SIG-M5 treated with dmso at 0.1 percent for 504 hours (cell line): ENCODE measurements around the gene PZP.

ENCODE experiments used
- DNase-seq: peaks from one replicate; lab custom pipeline; 2025; ENCODE audit not compliant: unreplicated experiment; lab: John Stamatoyannopoulos, UW

The PZP gene

DNA sequence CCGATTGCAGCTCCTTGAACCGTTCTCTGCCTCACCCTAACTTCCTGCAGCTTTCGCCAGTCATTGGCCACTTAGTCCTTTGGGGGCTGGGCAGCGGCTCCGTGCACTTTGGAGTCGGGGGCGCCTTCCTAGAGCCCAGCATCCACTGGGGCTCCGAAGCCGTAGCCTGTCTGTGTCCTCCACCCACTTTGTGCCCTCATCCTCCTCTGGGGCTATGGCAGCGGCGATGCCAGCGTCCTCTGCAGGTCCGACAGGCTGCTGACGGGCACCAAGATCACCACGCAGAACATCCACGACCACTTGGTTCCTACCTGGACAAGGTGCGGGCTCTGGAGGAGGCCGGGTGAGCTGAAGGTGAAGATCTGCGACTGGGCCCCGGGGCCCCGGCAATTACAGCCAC, 80.7 kb downstream of the PZP start:
- DNase-seq, result no peak

DNA sequence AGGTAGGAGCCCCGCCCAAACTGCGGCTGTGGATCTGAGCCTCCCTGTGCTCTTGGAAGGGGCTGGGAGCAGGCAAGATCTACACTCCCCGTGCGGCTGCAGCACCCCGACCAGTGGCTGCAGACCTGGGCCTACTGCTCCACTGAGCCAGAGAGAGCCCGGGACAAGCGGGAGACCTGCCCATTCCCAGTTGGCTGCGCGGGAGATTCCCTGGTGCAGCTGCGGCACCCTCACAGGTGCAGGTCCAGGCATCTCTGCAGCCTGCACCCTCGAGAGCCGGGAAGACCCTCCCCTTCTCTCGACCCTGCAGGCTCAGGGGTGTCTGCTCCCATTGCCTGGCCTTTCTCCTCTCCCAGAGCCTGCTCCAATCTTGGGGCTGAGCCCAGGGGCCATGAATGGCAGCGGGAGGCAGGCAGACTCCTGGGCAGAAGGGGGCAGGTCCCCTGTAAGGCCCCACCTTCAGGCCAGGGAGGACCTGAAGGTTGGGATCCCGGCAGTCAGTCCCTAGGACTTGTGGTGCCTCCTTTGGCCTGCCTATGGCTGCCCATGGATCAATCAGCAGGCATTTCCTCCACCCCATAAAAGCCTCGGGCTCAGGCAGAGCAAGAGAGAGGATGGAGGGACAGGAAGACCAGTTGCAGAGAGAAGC, 83.7 kb downstream of the PZP start:
- no peak for DNase-seq

DNA sequence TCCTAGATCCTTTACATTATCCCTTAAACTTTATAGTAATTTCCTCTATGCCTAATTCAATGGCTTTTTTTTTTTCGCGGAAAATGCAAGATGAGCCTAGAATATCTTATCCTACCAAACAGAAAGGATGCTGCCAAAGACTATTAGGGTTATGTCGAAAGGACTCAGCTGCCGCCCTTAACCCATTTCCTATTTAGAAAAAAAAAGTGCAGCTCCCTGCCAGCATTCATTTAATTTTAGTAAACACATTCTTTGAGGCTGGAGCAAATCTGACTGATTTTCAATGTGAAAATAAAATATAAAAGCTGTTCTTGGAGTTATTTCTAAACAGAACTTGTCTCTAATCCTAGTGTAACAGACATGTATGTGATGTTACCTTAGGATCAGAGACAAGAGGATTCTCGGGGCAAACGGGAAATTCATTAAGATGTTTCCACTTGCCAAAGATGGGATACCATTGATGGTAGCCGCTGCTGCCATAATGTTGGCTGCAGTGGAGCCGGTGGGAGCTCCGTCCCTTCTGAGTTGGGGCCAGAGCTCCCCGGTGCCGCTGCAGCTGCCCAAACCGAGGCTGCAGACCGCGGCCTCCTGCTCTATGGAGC, 84.3 kb downstream of the PZP start:
- no peak for DNase-seq

DNA sequence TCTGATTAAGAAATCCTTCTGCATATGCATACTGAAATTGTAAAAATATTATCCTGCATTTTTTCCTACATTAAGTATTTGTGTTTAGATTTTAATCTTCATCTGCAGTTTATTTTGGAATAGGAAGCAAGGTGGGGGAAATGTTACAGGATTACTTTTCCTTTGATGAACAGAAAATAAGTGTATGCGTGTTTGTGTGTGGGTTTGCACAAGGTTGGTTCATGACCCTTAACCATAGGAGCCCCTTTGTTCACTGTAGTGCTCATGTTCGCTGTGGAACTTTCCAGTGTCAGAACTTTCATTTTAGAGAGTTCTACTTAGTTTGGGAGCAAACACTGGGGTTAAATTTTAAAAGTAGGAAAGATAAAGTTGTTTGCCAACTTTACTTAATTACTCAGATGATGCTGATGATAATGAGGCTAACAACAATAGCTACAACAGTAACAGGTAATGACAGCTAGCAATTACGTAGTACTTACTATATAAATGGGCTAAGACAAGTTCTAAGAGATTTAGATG, 86.0 kb downstream of the PZP start:
- DNase-seq, result no peak

DNA sequence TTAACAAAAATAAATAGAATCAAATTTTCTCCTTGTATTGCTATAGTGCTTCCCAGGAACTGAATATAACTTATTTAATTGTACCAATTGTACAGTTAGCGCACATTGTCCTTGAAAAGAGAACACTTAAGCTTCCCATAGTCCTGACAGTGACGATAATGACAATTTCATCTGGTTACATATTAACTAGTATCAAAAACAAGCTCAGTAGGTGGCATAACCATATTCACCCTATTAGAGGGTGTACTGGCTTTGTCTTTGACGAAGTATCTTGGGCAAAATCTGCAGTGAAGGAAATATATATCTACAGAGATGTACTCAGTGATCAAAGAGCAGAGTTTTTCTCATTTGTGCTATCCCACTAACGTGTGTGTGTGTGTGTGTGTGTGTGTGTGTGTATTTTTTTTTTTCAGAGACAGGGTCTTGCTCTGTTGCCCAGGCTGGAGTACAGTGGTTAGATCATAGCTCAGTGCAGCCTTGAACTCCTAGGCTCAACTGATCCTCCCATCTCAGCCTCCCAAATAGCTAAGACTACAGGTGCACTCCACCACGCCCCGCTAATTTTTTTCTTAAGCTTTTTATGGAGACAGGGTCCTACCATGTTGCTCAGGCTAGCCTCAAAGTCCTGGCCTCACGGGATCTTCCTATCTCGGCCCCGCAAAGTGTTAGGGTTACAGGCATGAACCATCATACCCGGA, 87.6 kb downstream of the PZP start:
- no peak for DNase-seq

DNA sequence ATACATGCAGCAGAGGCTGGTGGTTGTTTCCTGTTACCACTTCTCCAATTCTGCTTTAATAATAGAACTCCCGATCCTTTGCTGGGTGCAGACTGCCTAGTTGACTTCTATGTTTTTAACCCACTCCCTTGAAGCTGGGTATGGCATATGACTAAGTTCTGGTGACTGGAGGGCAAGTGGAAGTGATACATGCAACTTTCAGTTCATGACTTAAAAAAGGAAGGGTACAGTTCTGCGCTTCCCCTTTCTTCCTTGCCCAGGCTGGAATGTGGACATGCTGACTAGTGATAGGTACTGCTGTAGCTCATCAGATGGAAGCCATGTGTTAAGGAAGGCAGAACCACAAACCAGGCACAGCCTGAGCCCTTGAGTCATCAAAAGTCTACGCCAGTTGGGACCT, 90.0 kb downstream of the PZP start:
- peak; percentile 99 for DNase-seq

DNA sequence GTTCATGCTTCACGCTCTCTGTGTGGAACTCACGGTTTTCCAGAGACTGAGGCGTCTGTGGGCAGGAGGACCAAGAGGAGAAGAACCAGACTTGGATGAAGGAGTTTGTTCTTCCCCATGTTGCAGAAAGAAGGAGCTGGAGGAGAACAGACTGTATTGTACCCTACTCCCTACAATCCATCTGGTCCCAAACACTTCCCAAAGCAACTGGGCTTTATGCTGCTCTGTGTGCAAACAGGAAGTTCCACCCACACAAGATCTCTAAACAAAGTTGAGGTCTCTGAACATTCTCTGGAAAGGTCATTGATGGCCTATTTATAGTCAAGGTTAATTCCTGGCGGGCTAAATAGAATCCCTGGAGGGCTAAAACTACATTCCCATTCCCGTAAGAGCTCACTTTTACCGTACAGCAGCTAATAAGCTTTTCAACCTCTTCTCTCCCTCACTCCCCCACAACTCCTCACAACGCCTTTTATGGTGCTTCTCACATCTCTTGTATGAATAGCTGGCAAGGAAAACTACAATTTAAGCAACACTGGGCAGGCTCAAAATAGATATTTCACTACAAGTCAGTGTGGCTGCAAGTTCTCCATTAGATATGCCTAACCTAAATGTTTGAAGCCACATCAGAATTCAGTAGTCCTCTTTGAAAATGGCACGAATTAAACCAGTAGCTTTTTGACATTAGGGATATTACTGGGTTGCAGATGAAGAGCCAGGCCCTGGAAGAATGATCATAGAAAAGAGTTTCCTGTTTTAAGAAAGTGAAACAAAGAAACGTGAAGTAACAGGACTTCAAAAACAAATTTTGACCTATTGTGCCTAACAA, 92.2 kb downstream of the PZP start, which contains the start of gene A2M:
TSS of gene A2M (minus strand) at position 189 of the 829 bp plus-strand sequence. CDS start at position 119, 70 bp downstream.
- no peak for DNase-seq

DNA sequence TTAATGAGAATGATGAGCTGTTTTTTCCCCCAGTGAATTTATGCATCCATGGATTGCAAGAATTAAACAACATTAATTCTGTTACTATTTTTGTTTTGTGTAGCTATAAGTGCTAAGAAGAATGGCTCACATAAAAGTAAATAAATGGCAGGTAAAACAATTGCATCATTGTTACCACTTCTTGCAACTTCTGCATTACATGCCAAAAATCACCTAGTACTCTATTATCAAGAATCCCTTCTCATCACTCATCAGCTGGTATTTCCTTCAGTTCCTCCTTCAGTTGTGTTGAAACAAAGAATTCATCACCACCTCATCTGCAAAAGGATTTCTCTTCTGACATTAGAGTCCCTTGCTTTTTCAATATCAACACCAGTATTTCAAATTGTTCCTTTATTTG, 93.2 kb downstream of the PZP start:
- no peak for DNase-seq

DNA sequence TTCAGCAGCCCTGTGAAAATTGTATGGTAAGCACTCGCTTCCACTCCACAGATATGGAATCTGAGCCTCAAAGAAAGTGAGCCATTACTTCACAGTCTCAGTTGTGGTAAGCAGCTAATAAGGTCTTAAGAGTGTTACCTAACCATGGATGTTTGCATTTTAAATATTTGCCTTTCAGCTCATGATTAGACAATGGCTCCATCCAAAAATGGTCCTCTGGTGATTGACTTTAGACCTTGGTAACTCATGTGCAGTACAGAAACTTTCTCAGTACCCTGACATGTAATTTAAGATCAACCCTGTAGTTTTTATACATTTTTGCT, 94.2 kb downstream of the PZP start:
- no peak for DNase-seq

DNA sequence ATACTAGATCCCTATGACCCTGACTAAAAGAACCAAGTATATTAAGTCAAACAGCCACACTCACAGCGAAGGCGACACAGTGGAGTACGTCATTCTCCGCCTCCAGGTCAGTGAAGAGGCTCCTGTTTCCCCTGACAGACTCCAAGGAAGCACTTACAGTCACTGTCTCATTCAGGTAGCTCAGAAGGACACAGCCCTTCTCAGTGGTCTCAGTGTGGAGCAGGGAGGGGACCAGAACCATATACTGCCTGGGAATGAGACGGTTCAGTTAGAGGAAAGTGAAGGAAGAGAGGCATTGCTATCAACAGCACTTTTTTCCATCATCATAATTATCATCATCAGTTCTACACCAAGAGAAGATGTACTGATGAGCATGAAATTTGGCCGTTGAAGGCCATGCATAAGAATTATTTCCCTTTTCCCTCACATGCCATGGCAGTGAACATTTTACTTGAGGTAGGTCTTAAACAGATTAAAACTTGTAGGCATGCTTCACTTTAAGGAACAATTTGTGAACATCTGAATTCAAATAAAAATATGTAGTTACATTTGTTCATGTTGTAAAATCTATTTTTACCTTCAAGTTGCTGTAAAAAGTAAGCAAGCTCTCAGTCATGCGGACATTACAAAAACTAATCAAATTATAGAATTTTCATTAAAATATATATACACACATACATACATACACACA, 94.8 kb downstream of the PZP start:
- no peak for DNase-seq

DNA sequence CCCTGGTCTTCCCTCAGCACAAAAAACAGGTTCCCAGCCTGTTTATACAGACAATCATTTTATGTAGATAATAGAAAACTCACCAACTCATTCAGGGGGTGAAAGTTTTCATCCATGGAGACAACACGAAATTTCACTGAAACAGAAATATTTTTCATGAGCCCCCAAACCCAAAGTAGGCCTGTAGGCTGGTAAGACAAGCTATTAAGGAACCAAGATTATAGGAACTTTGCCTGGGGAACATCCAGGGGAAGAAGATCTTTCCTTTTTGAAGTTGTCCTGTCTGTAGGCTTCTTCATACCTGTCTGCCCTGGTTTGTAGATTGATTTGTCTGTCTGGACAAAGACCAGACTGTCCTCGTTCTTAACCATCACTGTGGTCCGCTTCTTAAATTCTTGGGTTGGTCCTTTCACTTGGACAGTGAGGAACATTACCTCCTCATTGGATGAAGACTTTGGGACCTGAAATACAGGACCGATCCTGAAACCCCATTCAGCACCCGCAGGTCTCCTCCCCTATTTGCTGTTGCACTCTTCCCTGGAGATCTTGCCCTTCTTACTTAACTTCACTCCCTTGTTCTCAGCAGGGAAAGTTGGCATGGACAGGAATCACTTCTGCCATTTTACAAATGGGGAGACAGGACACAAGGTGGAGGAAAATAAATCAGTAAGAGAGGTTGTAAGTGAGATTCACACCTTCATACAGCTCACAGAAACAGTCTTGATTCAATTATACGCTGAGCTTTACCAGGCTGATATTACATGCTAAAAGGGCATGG, 95.9 kb downstream of the PZP start:
- no peak for DNase-seq

DNA sequence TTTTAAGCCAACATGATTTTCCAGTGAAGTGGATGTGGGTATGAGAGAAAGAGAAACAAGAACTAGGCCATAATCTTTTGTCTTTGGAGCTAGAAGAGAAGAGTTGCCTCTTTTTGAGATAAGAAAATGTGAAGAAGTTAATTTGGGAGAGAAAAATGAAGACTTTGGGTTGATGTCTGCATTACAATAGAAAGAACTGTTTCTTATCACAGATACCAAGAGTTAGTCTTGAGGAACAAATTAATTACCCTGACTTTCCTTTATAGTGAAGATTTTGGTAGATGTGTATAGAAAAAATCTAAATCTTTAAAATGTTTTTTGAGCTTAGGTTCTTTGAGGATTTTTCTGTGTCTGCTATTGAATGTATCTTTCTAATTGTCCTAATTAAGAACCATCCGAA, 96.7 kb downstream of the PZP start:
- no peak for DNase-seq

DNA sequence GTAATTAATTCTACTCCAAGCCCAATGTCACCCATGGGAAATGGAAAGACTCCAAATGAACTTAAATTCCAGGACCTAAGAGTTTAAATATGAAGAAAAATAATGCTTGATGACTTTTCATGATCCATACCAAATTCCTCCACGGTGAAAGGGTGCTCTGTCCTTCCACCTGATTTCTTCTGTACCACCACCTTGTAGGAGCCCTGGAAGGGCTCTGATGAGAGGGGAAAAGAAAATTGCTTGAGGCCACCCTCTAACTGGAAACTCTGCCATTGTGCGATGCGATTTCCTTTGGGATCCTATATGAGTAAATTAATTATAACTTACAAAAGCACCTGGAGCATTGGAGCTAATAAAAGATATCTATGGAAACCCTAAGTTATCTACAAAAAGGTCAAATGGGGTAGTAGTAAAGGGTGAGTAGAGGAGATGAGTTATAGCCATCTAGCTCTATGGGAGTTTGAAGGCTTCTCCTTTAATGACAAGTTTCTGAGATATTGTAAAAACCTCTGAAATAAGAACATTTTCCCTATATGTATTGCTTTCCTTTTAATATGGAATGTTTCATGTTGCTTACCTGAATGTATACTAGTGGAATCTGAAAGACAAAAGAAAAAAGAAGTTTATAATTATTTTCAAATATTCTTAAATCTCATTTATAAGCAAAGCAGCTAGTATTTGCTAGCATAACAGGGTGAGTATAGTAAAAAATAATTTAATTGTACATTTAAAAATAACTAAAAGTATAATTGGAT, 98.3 kb downstream of the PZP start:
- DNase-seq, result no peak

DNA sequence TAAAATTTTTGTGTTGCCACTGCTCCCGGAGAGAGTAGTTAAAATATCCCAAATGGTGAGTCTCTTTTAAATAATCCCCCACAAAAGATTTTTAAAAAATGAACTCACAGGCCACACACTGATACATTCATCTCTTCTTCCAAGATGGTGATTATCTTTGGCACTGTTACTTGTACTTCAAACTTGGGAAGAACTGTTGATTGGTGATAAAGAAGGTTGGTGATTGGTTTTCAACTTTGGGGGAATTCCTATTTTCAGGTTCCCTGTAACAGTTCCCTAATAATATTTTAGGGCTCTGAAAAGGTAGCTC, 99.0 kb downstream of the PZP start:
- no peak for DNase-seq

DNA sequence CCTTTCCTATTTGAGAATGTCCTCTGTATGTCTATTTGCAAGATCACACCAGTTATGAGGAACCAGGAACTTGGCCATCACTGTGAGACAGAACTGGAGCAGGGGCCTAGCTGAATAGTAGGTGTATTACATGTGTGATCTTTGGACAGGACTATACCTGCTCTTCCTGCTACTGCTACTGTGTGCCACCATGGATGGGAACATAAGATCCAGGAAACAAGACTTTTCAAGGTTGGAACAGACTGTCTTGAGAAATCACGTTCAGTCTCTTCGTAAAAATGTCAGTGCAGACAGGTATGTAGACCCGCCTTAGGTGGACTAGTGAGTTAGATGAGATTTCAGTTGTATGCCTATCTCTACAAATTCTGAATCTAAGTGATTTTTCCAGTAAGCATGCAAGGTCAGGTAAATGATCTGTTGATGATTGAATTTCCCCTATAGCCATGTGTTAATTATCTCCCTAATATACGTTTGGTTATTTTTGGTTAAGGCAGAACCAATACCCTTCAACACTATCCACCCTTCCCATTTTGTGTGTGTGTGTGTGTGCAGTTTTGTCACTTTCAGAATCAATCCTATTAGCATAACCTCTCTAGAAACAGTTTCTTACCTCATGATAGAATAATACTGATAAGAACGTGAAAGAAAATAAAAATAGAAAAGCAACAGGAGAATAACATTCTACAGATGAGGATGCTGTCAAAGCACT, 99.5 kb downstream of the PZP start:
- no peak for DNase-seq

DNA sequence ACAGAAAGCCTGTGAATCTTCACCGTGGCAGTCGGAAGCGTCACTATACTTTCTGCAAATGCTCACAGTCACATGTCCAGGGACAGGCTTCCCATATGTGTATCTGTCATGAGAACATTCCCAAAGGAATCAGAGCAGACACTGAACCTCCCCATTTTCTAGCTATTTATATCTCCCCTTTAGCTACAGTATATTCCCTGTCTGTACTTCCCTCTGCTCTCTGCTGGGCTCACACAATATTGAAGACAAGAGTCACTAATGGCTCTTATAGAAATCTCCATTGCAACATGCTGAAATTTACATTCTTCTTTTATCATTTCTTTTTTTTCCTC, 100.7 kb downstream of the PZP start:
- DNase-seq, result no peak

DNA sequence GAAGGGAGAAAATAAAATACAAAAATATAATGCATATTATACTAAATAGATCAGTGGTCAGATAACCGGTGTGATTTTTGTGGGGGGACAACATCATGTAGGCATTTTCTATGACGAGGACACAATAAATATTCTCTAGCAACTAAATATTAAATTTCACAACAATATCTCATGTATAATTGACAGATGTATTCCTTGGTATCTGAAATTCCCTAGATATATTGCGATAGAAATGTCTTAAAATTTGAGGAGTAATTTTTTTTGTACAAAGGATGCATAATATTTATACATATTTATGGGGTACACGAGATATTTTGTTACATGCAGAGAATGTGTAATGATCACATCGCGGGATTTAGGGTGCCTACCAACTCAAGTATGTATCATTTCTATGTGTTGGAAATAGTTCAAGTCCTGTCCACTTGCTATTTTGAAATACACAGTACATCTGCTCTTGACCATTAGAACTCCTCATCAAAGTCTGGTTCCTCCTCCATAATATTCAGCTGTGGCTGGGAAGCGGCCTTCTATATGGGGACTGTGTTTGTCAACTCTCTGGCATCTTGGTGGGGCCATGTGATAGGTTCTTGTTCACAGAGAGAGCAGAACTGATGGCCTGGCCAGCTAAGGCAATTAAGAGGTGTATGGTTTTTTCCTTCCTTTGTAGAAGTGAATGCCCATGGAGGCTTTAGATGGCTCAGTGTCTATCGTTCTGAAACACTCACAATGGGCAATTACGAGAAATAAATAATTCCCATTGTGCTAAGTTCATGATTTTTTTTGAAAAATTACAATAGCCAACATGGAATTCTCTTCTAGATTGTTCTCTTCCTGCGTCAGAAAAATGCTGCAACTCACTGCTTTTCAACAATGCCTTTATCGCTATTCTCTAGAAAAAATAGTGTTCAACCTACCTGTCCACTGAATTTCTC, 101.3 kb downstream of the PZP start:
- no peak for DNase-seq

DNA sequence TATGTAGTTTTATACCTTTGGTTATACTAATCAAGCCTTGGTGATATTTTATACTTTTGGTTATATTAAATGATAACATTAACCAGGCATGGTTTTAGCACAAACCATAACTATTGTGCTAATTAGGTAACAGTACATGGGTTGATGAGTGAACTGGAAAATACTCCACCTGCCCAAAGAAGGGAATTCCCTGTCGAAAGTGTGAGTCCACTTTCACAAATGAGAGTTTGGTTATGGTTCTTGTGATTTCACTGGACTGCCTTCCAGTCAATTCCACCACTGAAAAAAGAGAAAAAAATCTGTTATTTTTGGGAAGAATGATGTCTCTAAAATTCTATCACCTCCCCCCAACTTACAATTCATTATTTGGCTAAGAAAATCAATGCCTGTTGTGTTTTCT, 102.1 kb downstream of the PZP start:
- no peak for DNase-seq
